HG03378 (cell line): ENCODE data around the gene IL20RA.

Experiments used
- ATAC-seq: cut with Tn5 transposase; IDR thresholded peaks from one replicate; pipeline ENCODE4 v1.9.1; 2021; ENCODE audit warnings: mild to moderate bottlenecking, moderate library complexity; ENCODE audit not compliant: unreplicated experiment

Gene IL20RA

GRCh38 chr6:137010128-137010718, 34.5 kb downstream of the IL20RA start:
- no peak for ATAC-seq

GRCh38 chr6:137008204-137008603, 36.6 kb downstream of the IL20RA start:
- no peak for ATAC-seq

- ATAC-seq = no peak
These were observed 38.7 kb downstream of the IL20RA start for GRCh38 chr6:137006056-137006455.

- no peak for ATAC-seq
These were observed 39.7 kb downstream of the IL20RA start for GRCh38 chr6:137005073-137005472.

GRCh38 chr6:137002505-137002904, 42.3 kb downstream of the IL20RA start:
- ATAC-seq = no peak

GRCh38 chr6:137001977-137002302, 42.8 kb downstream of the IL20RA start:
- no peak for ATAC-seq

- no peak for ATAC-seq
These were observed 43.3 kb downstream of the IL20RA start for GRCh38 chr6:137001299-137001976.

- ATAC-seq = no peak
These were observed 43.9 kb downstream of the IL20RA start for GRCh38 chr6:137000825-137001224.

- ATAC-seq = no peak
These were observed 49.2 kb downstream of the IL20RA start for GRCh38 chr6:136995521-136995920.

- no peak for ATAC-seq
These were observed 50.0 kb downstream of the IL20RA start for GRCh38 chr6:136994782-136995181.

GRCh38 chr6:136992113-136992512, 52.7 kb downstream of the IL20RA start:
- no peak for ATAC-seq

GRCh38 chr6:136991646-136992045, 53.1 kb downstream of the IL20RA start:
- ATAC-seq = no peak

- ATAC-seq = no peak
These were observed 54.0 kb downstream of the IL20RA start for GRCh38 chr6:136990754-136991153.

- no peak for ATAC-seq
These were observed 54.6 kb downstream of the IL20RA start for GRCh38 chr6:136990242-136990578.

GRCh38 chr6:136989571-136990241, 55.1 kb downstream of the IL20RA start:
- no peak for ATAC-seq

- ATAC-seq = no peak
These were observed 57.2 kb downstream of the IL20RA start for GRCh38 chr6:136987526-136987925.

GRCh38 chr6:136985502-136985901, 59.3 kb downstream of the IL20RA start:
- ATAC-seq = no peak

- no peak for ATAC-seq
These were observed 60.2 kb downstream of the IL20RA start for GRCh38 chr6:136984578-136984977.

GRCh38 chr6:136983687-136984086, 61.1 kb downstream of the IL20RA start:
- ATAC-seq = no peak

GRCh38 chr6:136982928-136983327, 61.8 kb downstream of the IL20RA start:
- ATAC-seq = no peak

GRCh38 chr6:136980070-136980469, 64.7 kb downstream of the IL20RA start:
- no peak for ATAC-seq

- no peak for ATAC-seq
These were observed 65.6 kb downstream of the IL20RA start for GRCh38 chr6:136979206-136979605.

- no peak for ATAC-seq
These were observed 67.7 kb downstream of the IL20RA start for GRCh38 chr6:136977075-136977474.
